IMR-90 (cell line): ENCODE data around the gene CATSPER3. TPM values are rescaled to one million over a fixed set of nuclear protein-coding genes. Genes with fewer than 3 reads are reported as not detected.

Source experiments
- ATAC-seq: fragments of 200-7000 bp; cut with Tn5 transposase; 2 replicates; pipeline ENCODE4 v1.9.1; 2020; ENCODE audit warnings: low read depth, mild to moderate bottlenecking, moderate library complexity
- BruUV-seq: library from RNA; stranded (reverse); fragments of 400-500 nt; replicated peaks from 2 replicates; lab custom pipeline; 2021; lab: Mats Ljungman, UMichigan
- CTCF ChIA-PET: fragments of 300-600 bp; formaldehyde crosslinking; extraction: SDS; loops from one replicate; lab custom pipeline; 2021; ENCODE audit warnings: antibody characterized with exemption; lab: Yijun Ruan, JAX
- POLR2A ChIA-PET: fragments of 300-600 bp; sonication (Branson Sonifier 250); formaldehyde crosslinking; loops from one replicate; lab custom pipeline; 2022; ENCODE audit warnings: antibody characterized with exemption; ENCODE audit not compliant: unreplicated experiment; lab: Charles Lee
- DNase-seq: peaks from one replicate; pipeline ENCODE4 v3.0.0; 2013
- H2AFZ ChIP-seq: replicated peaks from 2 replicates; pipeline ENCODE3; 2013; ENCODE audit warnings: low read length, mild to moderate bottlenecking; ENCODE audit not compliant: poor library complexity
- H2AK5ac ChIP-seq: 2 replicates; pipeline ENCODE4 v1.6.1; 2013; ENCODE audit warnings: low read depth, low read length, inconsistent platforms
- H2AK9ac ChIP-seq: replicated peaks from 2 replicates; pipeline ENCODE3; 2013; ENCODE audit warnings: mild to moderate bottlenecking, low read depth, low read length, moderate library complexity; ENCODE audit not compliant: poor library complexity
- H2BK120ac ChIP-seq: 2 replicates; pipeline ENCODE4 v1.6.1; 2013; ENCODE audit warnings: low read depth, low read length, inconsistent platforms
- H2BK15ac ChIP-seq: 3 replicates; pipeline ENCODE4 v1.6.1; 2013; ENCODE audit warnings: low read depth, low read length, inconsistent platforms
- H2BK20ac ChIP-seq: 2 replicates; pipeline ENCODE4 v1.6.1; 2013; ENCODE audit warnings: low read depth, mild to moderate bottlenecking, inconsistent platforms, low read length, moderate library complexity
- H2BK5ac ChIP-seq: 2 replicates; pipeline ENCODE4 v1.6.1; 2013; ENCODE audit warnings: mild to moderate bottlenecking, low read depth, low read length, inconsistent platforms; ENCODE audit not compliant: poor library complexity, severe bottlenecking
- H3K14ac ChIP-seq: replicated peaks from 2 replicates; pipeline ENCODE4 v1.6.1; 2013; ENCODE audit warnings: low read depth, low read length, inconsistent platforms
- H3K18ac ChIP-seq: 2 replicates; pipeline ENCODE4 v1.6.1; 2013; ENCODE audit warnings: low read depth, low read length, control low read depth
- H3K23ac ChIP-seq: 2 replicates; pipeline ENCODE4 v1.6.1; 2013; ENCODE audit warnings: low read depth, low read length, inconsistent platforms
- H3K27ac ChIP-seq: 2 replicates; pipeline ENCODE4 v1.5.1; 2013; ENCODE audit warnings: mild to moderate bottlenecking, control low read depth, low read length; ENCODE audit not compliant: insufficient read depth
- H3K27me3 ChIP-seq: 2 replicates; pipeline ENCODE4 v1.6.1; 2013; ENCODE audit warnings: low read length; ENCODE audit not compliant: control insufficient read depth, insufficient read depth
- H3K36me3 ChIP-seq: 2 replicates; pipeline ENCODE4 v1.6.1; 2013; ENCODE audit warnings: low read length, mixed read lengths; ENCODE audit not compliant: control insufficient read depth, insufficient read depth
- H3K4ac ChIP-seq: 2 replicates; pipeline ENCODE4 v1.6.1; 2013; ENCODE audit warnings: low read depth, low read length, inconsistent platforms
- H3K4me1 ChIP-seq: 2 replicates; pipeline ENCODE4 v1.6.1; 2013; ENCODE audit warnings: low read length, mixed read lengths; ENCODE audit not compliant: control insufficient read depth, insufficient read depth
- H3K4me2 ChIP-seq: 2 replicates; pipeline ENCODE4 v1.6.1; 2013; ENCODE audit warnings: low read depth, mild to moderate bottlenecking, control low read depth, low read length, moderate library complexity
- H3K4me3 ChIP-seq: 2 replicates; pipeline ENCODE4 v1.5.1; 2013; ENCODE audit warnings: low read depth, mild to moderate bottlenecking, control low read depth, low read length, moderate library complexity; ENCODE audit not compliant: insufficient read depth
- H3K56ac ChIP-seq: 2 replicates; pipeline ENCODE4 v1.6.1; 2013; ENCODE audit warnings: low read length, inconsistent platforms; ENCODE audit not compliant: insufficient read depth; ENCODE audit errors: extremely low read depth
- H3K79me1 ChIP-seq, 2 experiments: 2 replicates each; pipeline ENCODE4 v1.6.1; 2013; ENCODE audit warnings: low read length in 2 of 2, inconsistent platforms in 1 of 2, low read depth in 1 of 2
- H3K9ac ChIP-seq: 2 replicates; pipeline ENCODE4 v1.6.1; 2013; ENCODE audit warnings: low read depth, low read length, control low read depth
- H3K9me1 ChIP-seq: 2 replicates; pipeline ENCODE4 v1.6.1; 2013; ENCODE audit warnings: low read length, inconsistent platforms; ENCODE audit not compliant: insufficient read depth
- H3K9me3 ChIP-seq: 2 replicates; pipeline ENCODE4 v1.6.1; 2013; ENCODE audit warnings: low read length; ENCODE audit not compliant: control insufficient read depth, insufficient read depth
- H4K20me1 ChIP-seq: 2 replicates; pipeline ENCODE4 v1.6.1; 2013; ENCODE audit warnings: low read length, inconsistent platforms; ENCODE audit not compliant: insufficient read depth
- H4K5ac ChIP-seq: 2 replicates; pipeline ENCODE4 v1.6.1; 2013; ENCODE audit warnings: mild to moderate bottlenecking, low read depth, low read length, control low read depth
- H4K8ac ChIP-seq, 2 experiments: 2 replicates each; pipeline ENCODE4 v1.6.1; 2013; ENCODE audit warnings: low read depth in 2 of 2, low read length in 2 of 2, control low read depth in 1 of 2, inconsistent platforms in 1 of 2
- H4K91ac ChIP-seq: 2 replicates; pipeline ENCODE4 v1.6.1; 2013; ENCODE audit warnings: low read depth, low read length, inconsistent platforms; ENCODE audit not compliant: insufficient read depth
- CEBPB ChIP-seq: IDR thresholded peaks from 2 replicates; pipeline ENCODE4 v1.6.1; 2012; ENCODE audit warnings: low read depth, low read length, improper control_type of control experiment
- CHD1 ChIP-seq: IDR thresholded peaks from 2 replicates; pipeline ENCODE4 v1.6.1; 2012; ENCODE audit warnings: low read depth, low read length, improper control_type of control experiment
- MXI1 ChIP-seq: IDR thresholded peaks from 2 replicates; pipeline ENCODE4 v1.6.1; 2012; ENCODE audit warnings: low read depth, mild to moderate bottlenecking, low read length, moderate library complexity, borderline replicate concordance
- NFE2L2 ChIP-seq: fragments of 150-350 bp; IDR thresholded peaks from 2 replicates; pipeline ENCODE4 v1.6.1; 2016; ENCODE audit warnings: low read depth, mild to moderate bottlenecking, low read length
- RAD21 ChIP-seq: IDR thresholded peaks from 2 replicates; pipeline ENCODE4 v1.6.1; 2012; ENCODE audit warnings: low read length, improper control_type of control experiment
- RCOR1 ChIP-seq: IDR thresholded peaks from 2 replicates; pipeline ENCODE4 v1.6.1; 2012; ENCODE audit warnings: mild to moderate bottlenecking, low read length, improper control_type of control experiment; ENCODE audit not compliant: insufficient replicate concordance
- SMC3 ChIP-seq: fragments of 150-350 bp; IDR thresholded peaks from 2 replicates; pipeline ENCODE4 v1.6.1; 2016; ENCODE audit warnings: low read depth, mild to moderate bottlenecking, antibody characterized with exemption, low read length, moderate library complexity
- USF2 ChIP-seq: fragments of 150-350 bp; IDR thresholded peaks from 2 replicates; pipeline ENCODE4 v1.6.1; 2017; ENCODE audit warnings: mild to moderate bottlenecking, antibody characterized with exemption, low read length, low read depth
- WGBS, 2 experiments: methylation state at CpG; one replicate each; pipeline versions ENCODE4 v1.1.5 to v1.1.7; 2013; ENCODE audit warnings: missing lambda C conversion rate in 2 of 2; ENCODE audit not compliant: insufficient read length in 1 of 2; ENCODE audit errors: extremely low coverage in 2 of 2; 5-methylcytosine and 5-hydroxymethylcytosine counted together
- dilution Hi-C: fragments of 300-500 bp; cut with HindIII; formaldehyde crosslinking; loops from one replicate; pipeline ENCODE4 v1.14.3; 2018; ENCODE audit warnings: low sequenced_read_pairs; ENCODE audit not compliant: unreplicated experiment
- in situ Hi-C: fragments of 300-500 bp; cut with MboI; formaldehyde crosslinking; loops from 3 replicates; pipeline ENCODE4 v1.14.3; 2019; ENCODE audit warnings: low sequenced_read_pairs, inconsistent platforms, mixed read lengths
- intact Hi-C: fragments of 100-400 bp; cut with micrococcal nuclease; formaldehyde crosslinking; loops from 2 replicates; pipeline ENCODE4 v1.10.0; 2022
- polyA plus RNA-seq, 3 experiments: library from polyadenylated mRNA; depleted of rRNA; stranded (reverse); fragments of >200 nt; gene quantifications; 2 replicates each; pipeline ENCODE4 v1.2.3, GENCODE V29; 2012; ENCODE audit warnings: low replicate concordance in 1 of 3
- total RNA-seq: library from RNA; depleted of rRNA; stranded (reverse); fragments of >200 nt; gene quantifications from 2 replicates; pipeline ENCODE4 v1.2.3, GENCODE V29; 2012

Gene CATSPER3
- total and polyA plus RNA-seq, 2 of the 4 experiments (the other 2 are of a cell fraction) = under 0.01 to 0.12 TPM

- H3K4me3 ChIP-seq = no peak overlapping the region
- H4K8ac ChIP-seq = no peak overlapping the region
- peaks cover 1% of the 10 kb centered on the region for H4K20me1 ChIP-seq
- H3K27me3 ChIP-seq = 0 out of 2 replicates have a peak, but pooled peaks cover 2% of the 10 kb centered on the region
- H3K79me1 ChIP-seq = no peaks in the 10 kb centered on the region
- ChIA-PET CTCF (no interaction called here), POLR2A (no interaction called here)
- H3K27ac ChIP-seq = no peak overlapping the region
- TF ChIP-seq NFE2L2 = no peak
- TF ChIP-seq MXI1 = no peak
- TF ChIP-seq RCOR1 = no peak
- TF ChIP-seq SMC3 = no peak
- no peak for TF ChIP-seq CHD1
- no peak for TF ChIP-seq USF2
- no peak for TF ChIP-seq RAD21
- TF ChIP-seq CEBPB = no peak
- H3K18ac ChIP-seq = no peak overlapping the region
- WGBS, 2 experiments = no CpG with 5 or more reads among the region's 8 CpGs
- H3K4me2 ChIP-seq = no peak overlapping the region
- no peak overlapping the region for H3K56ac ChIP-seq
- dilution Hi-C loops (no loop called here), intact Hi-C loops (no loop called here), in situ Hi-C loops (no loop called here)
- no peak overlapping the region for H3K23ac ChIP-seq
- H3K9ac ChIP-seq = no peak overlapping the region
- no peak overlapping the region for H2BK20ac ChIP-seq
- H4K91ac ChIP-seq = no peak overlapping the region
- no peak overlapping the region for H3K4ac ChIP-seq
- peaks cover 4% of the 10 kb centered on the region; the same call in 1 of the 2 replicates for H3K9me1 ChIP-seq
- H4K5ac ChIP-seq = no peak overlapping the region
- no peak overlapping the region for H2BK5ac ChIP-seq
- no peak overlapping the region for H2BK15ac ChIP-seq
- no peak for DNase-seq
- no peak overlapping the region for H2AK5ac ChIP-seq
- no peak for ATAC-seq
- no TSS peak for BruUV-seq
- H3K9me3 ChIP-seq = peaks cover 2% of the 10 kb centered on the region; the same call in 1 of the 2 replicates
- no peak overlapping the region for H3K14ac ChIP-seq
- no peaks in the 10 kb centered on the region for H3K4me1 ChIP-seq
- no peak overlapping the region for H2BK120ac ChIP-seq
- H2AK9ac ChIP-seq = no peak overlapping the region
- H3K36me3 ChIP-seq = no peaks in the 10 kb centered on the region; the same call in 1 of the 2 replicates
- H2AFZ ChIP-seq = no peak overlapping the region
These were observed 40.8 kb downstream of the CATSPER3 start for GRCh38 chr5:135008556-135008955.
